Fibroblast of skin of back (primary cell): ENCODE results near the gene EGR2.
A peak's percentile ranks its signal among the peaks of the same experiment; 100 is the strongest.

Experiments
- DNase-seq: peaks from one replicate; pipeline ENCODE4 v3.0.0-alpha.2; 2013

EGR2 gene

DNA sequence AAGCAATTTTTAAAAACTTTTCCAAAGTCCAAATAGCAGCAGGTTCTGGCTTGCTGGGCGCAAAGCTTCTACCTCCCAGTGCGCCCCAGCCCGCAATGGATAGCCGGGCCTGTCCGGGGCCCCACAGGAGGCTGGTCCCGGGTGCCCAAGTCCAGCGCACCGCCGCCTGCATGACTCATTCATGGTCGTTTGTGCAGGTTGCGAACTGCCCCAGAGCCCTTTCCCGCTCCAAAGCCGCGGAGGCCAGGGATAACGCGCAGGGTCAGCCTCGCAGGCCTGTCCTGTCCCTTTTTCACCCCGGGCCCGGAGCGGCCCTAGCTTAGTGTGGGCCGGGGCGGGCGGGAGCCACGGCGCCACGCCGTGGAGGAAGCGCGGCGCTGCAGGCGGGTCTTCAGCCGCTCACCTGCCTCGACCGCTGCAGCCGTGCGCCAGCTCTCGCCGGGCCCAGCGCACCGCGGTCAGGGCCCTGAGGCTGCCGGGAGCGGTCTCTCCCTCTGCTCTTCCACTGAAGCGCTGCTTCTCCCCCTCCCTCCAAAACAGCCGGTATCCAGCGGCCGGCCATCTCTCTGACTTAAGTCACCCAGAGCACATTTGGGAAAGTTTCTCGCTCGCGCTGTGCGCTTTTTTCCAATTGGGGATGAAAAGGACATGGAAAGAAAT, 1.7 kb upstream of the EGR2 start:
- peak; percentile 60 for DNase-seq

- no peak for DNase-seq
Measured at GRCh38 chr10:62817121-62817765, 1.1 kb upstream of the EGR2 start.

DNA sequence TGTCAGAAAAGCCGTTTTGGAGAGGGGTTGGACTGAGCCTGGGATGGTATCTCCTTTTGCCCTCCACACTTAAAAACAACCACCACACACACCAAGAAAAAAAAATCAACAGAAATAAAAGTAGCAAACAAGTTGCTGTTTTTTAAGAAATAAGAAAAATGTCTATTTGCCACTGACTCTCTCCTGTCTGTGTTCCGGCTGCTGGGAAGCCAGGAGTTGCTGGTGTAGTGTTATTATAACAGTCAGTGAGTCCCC, 163 bp downstream of the EGR2 start:
- no peak for DNase-seq

- DNase-seq, result no peak
Measured at GRCh38 chr10:62815381-62816075, 638 bp downstream of the EGR2 start.

- DNase-seq, result no peak
Measured at GRCh38 chr10:62814756-62815380, 1.3 kb downstream of the EGR2 start.

DNA sequence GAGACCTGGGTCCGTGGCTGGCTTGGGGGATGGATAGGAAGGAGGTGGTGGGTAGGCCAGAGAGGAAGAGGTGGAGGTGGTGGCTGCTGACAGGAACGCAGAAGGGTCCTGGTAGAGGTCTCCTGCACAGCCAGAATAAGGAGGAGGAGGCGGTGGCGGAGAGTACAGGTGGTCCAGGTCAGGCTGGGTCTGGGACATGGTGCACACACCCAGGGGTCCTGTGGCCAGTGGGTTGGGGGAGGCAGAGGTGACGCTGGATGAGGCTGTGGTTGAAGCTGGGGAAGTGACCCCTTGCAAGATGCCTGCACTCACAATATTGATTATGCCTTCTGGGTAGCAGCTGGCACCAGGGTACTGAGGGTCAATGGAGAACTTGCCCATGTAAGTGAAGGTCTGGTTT, 2.2 kb downstream of the EGR2 start:
- no peak for DNase-seq

DNA sequence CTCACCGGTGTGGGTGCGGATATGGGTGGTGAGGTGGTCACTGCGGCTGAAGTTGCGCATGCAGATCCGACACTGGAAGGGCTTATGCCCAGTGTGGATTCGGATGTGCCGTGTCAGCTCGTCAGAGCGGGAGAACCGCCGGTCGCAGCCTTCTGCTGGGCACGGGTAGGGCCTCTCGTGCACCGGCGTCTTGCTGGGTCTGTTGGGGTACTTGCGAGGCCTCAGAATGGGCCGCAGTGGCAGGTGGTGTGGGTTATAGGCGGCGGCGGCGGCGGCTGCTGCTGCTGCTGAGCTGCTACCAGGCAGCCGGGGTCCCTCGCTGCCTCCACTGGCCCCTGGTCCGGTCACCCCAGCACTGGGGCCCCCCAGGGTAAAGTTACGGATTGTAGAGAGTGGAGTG, 2.7 kb downstream of the EGR2 start:
- DNase-seq, result no peak

- no peak for DNase-seq
Measured at GRCh38 chr10:62812672-62813439, 3.3 kb downstream of the EGR2 start.

DNA sequence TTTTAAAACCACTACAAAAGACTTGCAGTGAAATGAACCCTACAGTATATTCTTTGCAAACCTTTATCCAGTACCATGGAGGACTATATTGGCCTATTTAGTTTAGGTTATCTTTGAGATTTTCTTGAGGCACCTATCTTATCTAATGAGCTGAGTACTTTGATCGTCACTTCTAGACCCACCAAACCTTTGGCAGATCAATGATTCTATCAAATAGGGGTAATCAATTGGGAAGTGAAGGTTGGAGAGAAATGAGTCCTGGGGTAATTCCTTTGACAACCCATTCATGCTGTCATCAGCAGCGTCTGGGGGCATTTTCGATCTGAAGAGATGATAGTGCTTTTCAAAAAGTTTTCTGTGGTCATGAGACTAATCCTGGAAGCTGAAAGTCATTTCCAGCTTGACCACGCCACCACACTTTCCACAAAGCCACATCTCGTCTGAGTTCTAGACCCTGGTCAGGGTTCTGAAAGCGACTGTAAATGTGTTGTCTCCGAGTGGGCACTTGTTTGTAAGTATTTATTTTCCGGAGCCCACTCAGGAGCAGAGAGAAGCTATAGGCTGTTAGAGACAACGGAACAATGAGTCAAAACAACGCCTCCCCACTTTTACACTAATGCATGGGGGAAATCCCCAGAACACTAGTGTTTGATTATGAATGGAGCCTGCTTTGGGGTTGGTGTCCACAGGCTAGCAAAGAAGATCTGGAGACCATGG, 4.8 kb downstream of the EGR2 start:
- DNase-seq, result no peak

DNA sequence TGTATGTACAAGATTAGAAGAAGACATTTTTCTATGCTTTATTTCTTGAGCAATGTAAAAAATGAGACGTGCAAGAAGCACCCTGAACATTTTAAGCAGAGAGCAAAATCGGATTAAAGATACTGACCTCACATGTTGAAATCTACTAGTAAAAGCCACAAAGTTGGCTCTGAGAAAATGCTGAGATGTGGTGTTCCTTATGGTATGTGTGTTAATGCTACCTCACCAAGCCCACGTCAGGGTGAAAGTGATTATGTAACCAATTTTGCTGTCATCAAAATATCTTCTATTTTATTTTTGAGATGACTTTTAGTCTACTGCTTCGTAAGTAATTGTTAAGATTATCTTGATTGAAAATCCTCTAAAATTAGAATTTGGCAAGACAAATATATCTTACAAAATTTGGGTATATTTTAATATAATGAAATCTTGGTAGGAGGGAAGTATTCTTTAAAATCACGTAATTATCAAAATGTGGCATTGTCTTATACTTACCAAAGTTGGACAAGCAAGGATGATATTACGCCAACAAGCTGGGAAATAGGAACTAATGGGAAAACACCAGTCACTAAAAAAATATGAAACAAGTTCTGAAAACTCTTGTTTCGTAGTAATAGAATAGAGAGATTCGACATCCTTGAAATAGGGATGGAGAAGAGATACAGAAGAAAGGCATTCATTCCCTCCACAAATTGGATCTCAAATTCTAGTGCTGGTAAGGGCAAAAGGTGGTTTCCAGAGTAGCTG, 5.8 kb downstream of the EGR2 start:
- DNase-seq, result no peak

DNA sequence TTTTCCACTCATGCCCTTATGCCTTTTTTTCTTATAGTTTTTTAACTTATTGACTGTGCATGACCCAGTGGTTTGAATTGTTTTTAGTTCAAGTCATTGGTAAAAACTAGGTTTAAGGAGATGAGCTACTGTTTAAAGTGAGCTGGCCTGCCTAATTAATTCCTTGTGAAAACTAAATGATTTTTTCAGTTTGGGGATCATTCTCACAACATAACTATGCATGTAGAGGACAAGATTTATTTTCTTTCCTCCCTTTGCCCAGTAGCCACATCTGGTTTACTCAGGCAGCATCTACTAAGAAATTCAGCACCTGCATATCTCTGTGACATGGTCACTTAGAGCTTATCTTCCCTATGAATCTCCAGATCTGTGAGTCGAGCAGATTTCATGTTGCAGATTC, 9.9 kb downstream of the EGR2 start:
- DNase-seq, result peak; percentile 18

DNA sequence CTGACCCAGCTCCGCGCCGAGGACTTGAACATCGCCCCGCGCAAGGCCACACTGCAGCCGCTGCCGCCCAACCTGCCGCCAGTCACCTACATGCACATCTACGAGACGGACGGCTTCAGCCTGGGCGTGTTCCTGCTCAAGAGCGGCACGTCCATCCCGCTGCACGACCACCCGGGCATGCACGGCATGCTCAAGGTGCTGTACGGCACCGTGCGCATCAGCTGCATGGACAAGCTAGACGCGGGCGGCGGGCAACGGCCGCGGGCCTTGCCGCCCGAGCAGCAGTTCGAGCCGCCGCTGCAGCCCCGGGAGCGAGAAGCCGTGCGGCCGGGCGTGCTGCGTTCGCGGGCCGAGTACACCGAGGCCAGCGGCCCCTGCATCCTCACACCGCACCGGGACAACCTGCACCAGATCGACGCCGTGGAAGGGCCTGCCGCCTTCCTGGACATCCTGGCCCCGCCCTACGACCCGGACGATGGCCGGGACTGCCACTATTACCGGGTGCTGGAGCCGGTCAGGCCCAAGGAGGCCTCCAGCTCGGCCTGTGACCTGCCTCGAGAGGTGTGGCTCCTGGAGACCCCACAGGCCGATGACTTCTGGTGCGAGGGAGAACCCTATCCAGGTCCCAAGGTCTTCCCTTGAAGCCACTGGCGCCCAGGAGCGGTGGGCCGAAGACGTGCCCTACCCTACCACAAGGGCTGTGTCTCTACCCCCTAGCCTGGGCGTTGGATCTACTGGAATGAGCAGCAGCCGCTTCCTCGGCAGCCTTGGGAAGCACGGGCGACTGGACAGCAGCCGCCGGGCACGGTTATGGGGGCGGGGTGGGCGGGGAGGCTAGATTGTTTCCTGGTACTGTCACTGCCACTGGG, 10.7 kb downstream of the EGR2 start:
- peak; percentile 63 for DNase-seq

DNA sequence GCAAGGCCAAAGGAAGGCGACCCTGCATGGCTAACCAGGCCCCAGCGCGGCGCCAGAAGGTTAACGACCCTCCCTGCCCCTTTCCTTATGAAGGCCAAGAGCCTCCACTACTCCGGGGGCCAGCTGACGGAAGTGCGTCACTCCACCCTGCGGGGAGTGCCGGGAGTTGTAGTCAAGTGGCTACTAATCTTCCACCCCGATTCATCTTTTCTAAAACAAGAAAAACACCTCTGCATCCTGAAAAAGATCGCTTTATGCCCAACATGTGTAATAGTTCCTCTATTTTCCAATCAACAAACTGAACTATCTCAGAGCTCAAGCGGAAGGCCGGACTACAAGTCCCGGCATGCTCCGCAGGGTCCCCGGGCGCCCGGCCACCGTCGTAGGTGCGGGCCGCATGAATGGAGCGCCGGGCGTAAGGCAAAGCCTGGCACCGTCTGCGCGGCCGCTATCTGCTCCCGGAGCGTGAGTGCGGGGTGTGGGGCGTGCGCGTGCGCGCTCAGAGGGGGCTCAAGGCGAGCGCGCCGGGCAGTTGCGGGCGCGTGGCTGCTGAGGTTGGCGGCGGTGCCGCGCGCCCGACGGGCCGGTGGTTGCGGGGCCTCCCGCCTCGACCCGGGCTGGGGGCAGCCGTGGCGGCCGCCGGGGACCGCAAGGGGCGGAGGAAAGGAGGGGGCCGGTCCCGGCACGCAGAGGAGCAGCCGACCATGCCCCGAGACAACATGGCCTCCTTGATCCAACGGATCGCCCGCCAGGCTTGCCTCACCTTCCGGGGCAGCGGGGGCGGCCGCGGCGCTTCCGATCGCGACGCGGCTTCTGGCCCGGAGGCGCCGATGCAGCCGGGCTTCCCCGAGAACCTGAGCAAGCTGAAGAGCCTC, 11.6 kb downstream of the EGR2 start, which contains the start of gene ADO:
TSS of gene ADO (plus strand) at position 365 of the 875 bp plus-strand sequence. CDS start at position 705, 340 bp downstream.
- peak; percentile 82 for DNase-seq

GRCh38 chr10:62803724-62804355, 12.3 kb downstream of the EGR2 start:
- no peak for DNase-seq

- no peak for DNase-seq
Measured at GRCh38 chr10:62801871-62802270, 14.3 kb downstream of the EGR2 start.

DNA sequence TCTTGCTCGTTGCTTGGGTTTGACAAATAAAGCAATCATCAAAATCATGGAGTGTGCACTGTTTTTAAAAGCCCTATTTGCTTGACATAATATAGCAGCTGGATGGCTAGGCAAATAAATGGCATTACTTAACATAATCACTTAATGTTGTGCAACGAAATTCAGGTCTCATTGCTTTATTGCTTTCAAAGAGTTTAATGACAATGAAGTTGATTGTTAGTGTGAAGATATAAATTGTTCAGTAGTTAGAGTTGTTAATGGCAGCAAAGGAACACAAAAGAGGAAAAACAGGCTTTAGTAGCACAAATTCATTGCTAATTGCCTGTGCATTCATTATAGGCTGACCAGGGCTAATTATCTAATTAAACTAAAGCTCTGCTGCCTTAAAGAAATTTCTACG, 19.3 kb downstream of the EGR2 start:
- no peak for DNase-seq

GRCh38 chr10:62795762-62796161, 20.4 kb downstream of the EGR2 start:
- no peak for DNase-seq

GRCh38 chr10:62795100-62795499, 21.1 kb downstream of the EGR2 start:
- no peak for DNase-seq

- peak; percentile 88 for DNase-seq
Measured at GRCh38 chr10:62794306-62794705, 21.9 kb downstream of the EGR2 start.
